GM12878 (cell line): ENCODE measurements around the gene TOP1. TPM values are rescaled to one million over a fixed set of nuclear protein-coding genes. Genes with fewer than 3 reads are reported as not detected.

Source experiments
- ATAC-seq: fragments of 200-7000 bp; cut with Tn5 transposase; 3 replicates; pipeline ENCODE4 v1.9.1; 2020; ENCODE audit warnings: mild to moderate bottlenecking, moderate library complexity
- BruUV-seq: library from RNA; stranded (reverse); fragments of 400-500 nt; replicated peaks from 2 replicates; lab custom pipeline; 2021; lab: Mats Ljungman, UMichigan
- CTCF ChIA-PET: fragments of 300-600 bp; sonication (Branson Sonifier 250); formaldehyde crosslinking; extraction: SDS; loops from one replicate; lab custom pipeline; 2021; ENCODE audit warnings: inconsistent platforms; lab: Yijun Ruan, JAX
- POLR2A ChIA-PET: fragments of 350-600 bp; formaldehyde crosslinking; extraction: SDS; loops from one replicate; lab custom pipeline; 2021; ENCODE audit warnings: inconsistent platforms; lab: Charles Lee
- RAD21 ChIA-PET: fragments of 300-600 bp; sonication (Branson Sonifier 250); formaldehyde crosslinking; loops from one replicate; lab custom pipeline; 2023; ENCODE audit warnings: antibody characterized with exemption; ENCODE audit not compliant: unreplicated experiment; lab: Charles Lee
- SMC1A ChIA-PET: fragments of 300-600 bp; sonication (Branson Sonifier 250); formaldehyde crosslinking; loops from one replicate; lab custom pipeline; 2023; ENCODE audit not compliant: unreplicated experiment, uncharacterized antibody; lab: Charles Lee
- DNase-seq: peaks from one replicate; pipeline ENCODE4 v3.0.0-alpha.2; 2011; ENCODE audit warnings: low read depth, low spot score
- FAIRE-seq: peaks from 3 replicates; lab custom pipeline; 2011; peaks lifted over from hg19 to GRCh38; lab: Jason Lieb, UNC
- H2AFZ ChIP-seq: 2 replicates; pipeline ENCODE4 v1.6.0; 2011; ENCODE audit warnings: low read depth, low read length, control low read depth; ENCODE audit not compliant: control insufficient read depth
- H3K27ac ChIP-seq: 2 replicates; pipeline ENCODE4 v1.5.1; 2011; ENCODE audit warnings: control low read depth; ENCODE audit not compliant: control insufficient read depth, insufficient read depth
- H3K27me3 ChIP-seq, 2 experiments: replicated peaks in 1 of 2; 2 replicates each; pipeline versions ENCODE4 v1.6.0 to v1.6.1; 2011; ENCODE audit warnings: low read length in 1 of 2; ENCODE audit not compliant: control insufficient read depth in 2 of 2, insufficient read depth in 2 of 2
- H3K36me3 ChIP-seq, 2 experiments: 2 replicates each; pipeline ENCODE4 v1.5.1; 2011; ENCODE audit warnings: low read length in 1 of 2; ENCODE audit not compliant: control insufficient read depth in 2 of 2, insufficient read depth in 2 of 2
- H3K4me1 ChIP-seq: 2 replicates; pipeline ENCODE4 v1.6.1; 2011; ENCODE audit warnings: mild to moderate bottlenecking, low read length, moderate library complexity, mixed read lengths; ENCODE audit not compliant: control insufficient read depth, insufficient read depth
- H3K4me2 ChIP-seq: 2 replicates; pipeline ENCODE4 v1.6.0; 2011; ENCODE audit warnings: control low read depth; ENCODE audit not compliant: control insufficient read depth, insufficient read depth
- H3K4me3 ChIP-seq: fragments of 200-600 bp; sonication (generic); 2 replicates; pipeline ENCODE4 v1.5.1; 2016
- H3K79me2 ChIP-seq: 2 replicates; pipeline ENCODE4 v1.6.0; 2011; ENCODE audit warnings: low read length; ENCODE audit not compliant: control insufficient read depth, insufficient read depth
- H3K9ac ChIP-seq: 2 replicates; pipeline ENCODE4 v1.8.0; 2011; ENCODE audit warnings: low read length, control low read depth, mixed read lengths; ENCODE audit not compliant: control insufficient read depth, insufficient read depth
- H3K9me3 ChIP-seq: replicated peaks from 3 replicates; pipeline ENCODE4 v1.5.1; 2011; ENCODE audit warnings: mild to moderate bottlenecking, low read length; ENCODE audit not compliant: control insufficient read depth, insufficient read depth
- H4K20me1 ChIP-seq: 2 replicates; pipeline ENCODE4 v1.6.0; 2011; ENCODE audit not compliant: control insufficient read depth, insufficient read depth
- BACH1 ChIP-seq: fragments of 450-650 bp; IDR thresholded peaks from 2 replicates; pipeline ENCODE4 v1.6.1; 2017; ENCODE audit warnings: mild to moderate bottlenecking, borderline replicate concordance
- CBX5 ChIP-seq: sonication (generic); IDR thresholded peaks from 2 replicates; pipeline ENCODE4 v1.6.1; 2016; ENCODE audit warnings: low read depth, moderate library complexity, mild to moderate bottlenecking, inconsistent platforms
- CREM ChIP-seq: IDR thresholded peaks from 2 replicates; pipeline ENCODE4 v1.6.1; 2014; ENCODE audit warnings: antibody characterized with exemption, low read depth
- DPF2 ChIP-seq: fragments of 450-650 bp; IDR thresholded peaks from 2 replicates; pipeline ENCODE4 v1.6.1; 2017; ENCODE audit warnings: mild to moderate bottlenecking
- EED ChIP-seq: sonication (generic); IDR thresholded peaks from 2 replicates; pipeline ENCODE4 v1.6.1; 2016; ENCODE audit warnings: antibody characterized with exemption, low read depth
- TAF1 ChIP-seq: IDR thresholded peaks from 2 replicates; pipeline ENCODE4 v1.6.1; 2011; ENCODE audit warnings: mild to moderate bottlenecking, low read depth, low read length, borderline replicate concordance
- ZNF217 ChIP-seq: fragments of 450-650 bp; IDR thresholded peaks from 2 replicates; pipeline ENCODE4 v1.6.1; 2017; ENCODE audit warnings: antibody characterized with exemption, mild to moderate bottlenecking
- ZZZ3 ChIP-seq: IDR thresholded peaks from 2 replicates; pipeline ENCODE4 v1.6.1; 2011; ENCODE audit warnings: low read depth; ENCODE audit not compliant: control insufficient read depth, insufficient read length
- WGBS: methylation state at CpG from one replicate; pipeline ENCODE4 v1.1.6; 2016; ENCODE audit warnings: low lambda C conversion rate; ENCODE audit not compliant: insufficient replicate concordance, insufficient coverage; ENCODE audit errors: missing lambda C conversion rate; 5-methylcytosine and 5-hydroxymethylcytosine counted together
- in situ Hi-C: fragments of 300-500 bp; cut with MboI; formaldehyde crosslinking; loops from 9 replicates; pipeline ENCODE4 v1.14.3; 2018; ENCODE audit warnings: mixed read lengths
- intact Hi-C: fragments of 100-400 bp; cut with micrococcal nuclease; formaldehyde crosslinking; loops from one replicate; pipeline ENCODE4 v1.14.2; 2022; ENCODE audit not compliant: unreplicated experiment
- polyA plus RNA-seq, 11 experiments: library from polyadenylated mRNA; depleted of rRNA in 4 of 11; unstranded in 6 of 11; stranded (reverse) in 5 of 11; fragments of >200 nt; fragmentation: Nextera tagmentation in 4 of 11; fragmentation: Illumina TruSeq in 1 of 11; extraction: Ambion mirVana in 4 of 11; extraction: Trizol in 1 of 11; gene quantifications; 1 replicate in 1 of 11; 2 replicates in 10 of 11; pipeline versions ENCODE4 v1.2.1 to v1.2.3, GENCODE V29; 2011 to 2016; ENCODE audit warnings: inconsistent platforms in 2 of 11, missing spikeins in 2 of 11, low read depth in 1 of 11
- total RNA-seq, 4 experiments: library from RNA; depleted of rRNA in 3 of 4; stranded (reverse); fragments of >200 nt in 3 of 4; fragmentation: Illumina TruSeq in 1 of 4; extraction: Trizol in 1 of 4; gene quantifications; 2 replicates each; pipeline versions ENCODE4 v1.2.1 to v1.2.3, GENCODE V29; 2013 to 2021
- TF ChIP-seq, protein P1 (sequence below): fragments of 450-650 bp; IDR thresholded peaks from 2 replicates; pipeline ENCODE4 v1.6.1; 2016; ENCODE audit warnings: mild to moderate bottlenecking
- TF ChIP-seq, protein P2 (sequence below): fragments of 450-650 bp; IDR thresholded peaks from 2 replicates; pipeline ENCODE4 v1.6.1; 2016; ENCODE audit warnings: mild to moderate bottlenecking, moderate library complexity, borderline replicate concordance
- TF ChIP-seq, protein P3 (sequence below): fragments of 150-350 bp; IDR thresholded peaks from 2 replicates; pipeline ENCODE4 v1.6.1; 2014; ENCODE audit warnings: mild to moderate bottlenecking, low read depth, low read length

TOP1 gene
- total and polyA plus RNA-seq, 10 of the 15 experiments (the other 5 are each of a cell fraction or from before 2014, with no cell fraction given): 21.5 to 128 (median 47.3) TPM

DNA sequence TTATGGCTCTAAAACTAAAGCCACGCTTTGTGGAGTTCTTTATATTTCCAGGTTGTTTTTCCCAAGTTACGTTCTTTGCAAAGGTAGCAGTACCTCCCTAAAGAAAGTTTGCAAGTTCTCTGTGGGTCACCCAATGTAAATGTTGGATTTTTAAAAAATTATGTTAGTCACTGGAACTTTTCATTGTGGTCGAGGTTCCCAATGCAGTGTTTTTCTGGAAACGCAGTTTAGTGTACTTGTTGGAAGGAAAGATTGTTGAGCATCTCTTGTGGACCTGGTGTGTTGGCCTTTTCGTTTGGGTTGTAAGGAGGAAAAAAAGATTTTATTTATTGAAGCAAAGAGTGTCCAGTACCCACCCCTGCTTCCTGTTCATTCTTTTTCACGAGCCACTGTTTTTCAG, 1.4 kb downstream of the TOP1 start:
- BruUV-seq: TSS peak; percentile 63
- in situ Hi-C loops (no loop called here), intact Hi-C loops (loop anchor here (5.0 kb wide), 1 partner anchor 47 kb away; no protein-coding TSS in a partner anchor)
- POLR2A ChIA-PET: interaction anchor here (0.5 to 8.1 kb wide), 8 partner anchors 8 to 157 kb away, joined by 3 to 214 read pairs (median 4); no protein-coding TSS in a partner anchor
- TF ChIP-seq, protein P1, sequence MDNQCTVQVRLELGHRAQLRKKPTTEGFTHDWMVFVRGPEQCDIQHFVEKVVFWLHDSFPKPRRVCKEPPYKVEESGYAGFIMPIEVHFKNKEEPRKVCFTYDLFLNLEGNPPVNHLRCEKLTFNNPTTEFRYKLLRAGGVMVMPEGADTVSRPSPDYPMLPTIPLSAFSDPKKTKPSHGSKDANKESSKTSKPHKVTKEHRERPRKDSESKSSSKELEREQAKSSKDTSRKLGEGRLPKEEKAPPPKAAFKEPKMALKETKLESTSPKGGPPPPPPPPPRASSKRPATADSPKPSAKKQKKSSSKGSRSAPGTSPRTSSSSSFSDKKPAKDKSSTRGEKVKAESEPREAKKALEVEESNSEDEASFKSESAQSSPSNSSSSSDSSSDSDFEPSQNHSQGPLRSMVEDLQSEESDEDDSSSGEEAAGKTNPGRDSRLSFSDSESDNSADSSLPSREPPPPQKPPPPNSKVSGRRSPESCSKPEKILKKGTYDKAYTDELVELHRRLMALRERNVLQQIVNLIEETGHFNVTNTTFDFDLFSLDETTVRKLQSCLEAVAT: no peak
- TF ChIP-seq EED: no peak
- no peak for TF ChIP-seq CREM
- TF ChIP-seq, protein P2, sequence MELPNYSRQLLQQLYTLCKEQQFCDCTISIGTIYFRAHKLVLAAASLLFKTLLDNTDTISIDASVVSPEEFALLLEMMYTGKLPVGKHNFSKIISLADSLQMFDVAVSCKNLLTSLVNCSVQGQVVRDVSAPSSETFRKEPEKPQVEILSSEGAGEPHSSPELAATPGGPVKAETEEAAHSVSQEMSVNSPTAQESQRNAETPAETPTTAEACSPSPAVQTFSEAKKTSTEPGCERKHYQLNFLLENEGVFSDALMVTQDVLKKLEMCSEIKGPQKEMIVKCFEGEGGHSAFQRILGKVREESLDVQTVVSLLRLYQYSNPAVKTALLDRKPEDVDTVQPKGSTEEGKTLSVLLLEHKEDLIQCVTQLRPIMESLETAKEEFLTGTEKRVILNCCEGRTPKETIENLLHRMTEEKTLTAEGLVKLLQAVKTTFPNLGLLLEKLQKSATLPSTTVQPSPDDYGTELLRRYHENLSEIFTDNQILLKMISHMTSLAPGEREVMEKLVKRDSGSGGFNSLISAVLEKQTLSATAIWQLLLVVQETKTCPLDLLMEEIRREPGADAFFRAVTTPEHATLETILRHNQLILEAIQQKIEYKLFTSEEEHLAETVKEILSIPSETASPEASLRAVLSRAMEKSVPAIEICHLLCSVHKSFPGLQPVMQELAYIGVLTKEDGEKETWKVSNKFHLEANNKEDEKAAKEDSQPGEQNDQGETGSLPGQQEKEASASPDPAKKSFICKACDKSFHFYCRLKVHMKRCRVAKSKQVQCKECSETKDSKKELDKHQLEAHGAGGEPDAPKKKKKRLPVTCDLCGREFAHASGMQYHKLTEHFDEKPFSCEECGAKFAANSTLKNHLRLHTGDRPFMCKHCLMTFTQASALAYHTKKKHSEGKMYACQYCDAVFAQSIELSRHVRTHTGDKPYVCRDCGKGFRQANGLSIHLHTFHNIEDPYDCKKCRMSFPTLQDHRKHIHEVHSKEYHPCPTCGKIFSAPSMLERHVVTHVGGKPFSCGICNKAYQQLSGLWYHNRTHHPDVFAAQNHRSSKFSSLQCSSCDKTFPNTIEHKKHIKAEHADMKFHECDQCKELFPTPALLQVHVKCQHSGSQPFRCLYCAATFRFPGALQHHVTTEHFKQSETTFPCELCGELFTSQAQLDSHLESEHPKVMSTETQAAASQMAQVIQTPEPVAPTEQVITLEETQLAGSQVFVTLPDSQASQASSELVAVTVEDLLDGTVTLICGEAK: no peak
- no peak for TF ChIP-seq BACH1
- TF ChIP-seq, protein P3, sequence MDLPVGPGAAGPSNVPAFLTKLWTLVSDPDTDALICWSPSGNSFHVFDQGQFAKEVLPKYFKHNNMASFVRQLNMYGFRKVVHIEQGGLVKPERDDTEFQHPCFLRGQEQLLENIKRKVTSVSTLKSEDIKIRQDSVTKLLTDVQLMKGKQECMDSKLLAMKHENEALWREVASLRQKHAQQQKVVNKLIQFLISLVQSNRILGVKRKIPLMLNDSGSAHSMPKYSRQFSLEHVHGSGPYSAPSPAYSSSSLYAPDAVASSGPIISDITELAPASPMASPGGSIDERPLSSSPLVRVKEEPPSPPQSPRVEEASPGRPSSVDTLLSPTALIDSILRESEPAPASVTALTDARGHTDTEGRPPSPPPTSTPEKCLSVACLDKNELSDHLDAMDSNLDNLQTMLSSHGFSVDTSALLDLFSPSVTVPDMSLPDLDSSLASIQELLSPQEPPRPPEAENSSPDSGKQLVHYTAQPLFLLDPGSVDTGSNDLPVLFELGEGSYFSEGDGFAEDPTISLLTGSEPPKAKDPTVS: no peak
- TF ChIP-seq ZNF217: no peak
- TF ChIP-seq CBX5: no peak
- TF ChIP-seq TAF1: no peak
- TF ChIP-seq DPF2: no peak
- no peak for TF ChIP-seq ZZZ3
- peaks cover 65% of the 10 kb centered on the region for H3K79me2 ChIP-seq
- peak overlapping the region; percentile 70 for H3K4me2 ChIP-seq
- no peaks in the 10 kb centered on the region for H4K20me1 ChIP-seq
- RAD21 ChIA-PET: interaction anchor here (0.8 to 27.8 kb wide), 8 partner anchors 13 to 65 kb away, joined by 3 to 696 read pairs (median 18); no protein-coding TSS in a partner anchor
- no peak overlapping the region for H2AFZ ChIP-seq
- H3K27ac ChIP-seq: peak overlapping the region; percentile 95
- SMC1A ChIA-PET: interaction anchor here (1.6 to 9.3 kb wide), 9 partner anchors 8 to 43 kb away, joined by 5 to 178 read pairs (median 37); no protein-coding TSS in a partner anchor
- H3K9me3 ChIP-seq: no peaks in the 10 kb centered on the region
- CTCF ChIA-PET: interaction anchor here (1.2 to 24.4 kb wide), 6 partner anchors 9 to 128 kb away, joined by 3 to 510 read pairs (median 8); no protein-coding TSS in a partner anchor
- H3K4me3 ChIP-seq: peak overlapping the region; percentile 97
- 0 out of 4 replicates have a peak, but pooled peaks cover 0 to 2% of the 10 kb centered on the region in 2 experiments for H3K36me3 ChIP-seq
- FAIRE-seq (no peak), DNase-seq (no peak), ATAC-seq (no peak)
- peak overlapping the region; percentile 95 for H3K9ac ChIP-seq
- no peaks in the 10 kb centered on the region for H3K27me3 ChIP-seq
- H3K4me1 ChIP-seq: peaks cover 5% of the 10 kb centered on the region
- WGBS: 10% methylated on average over 6 of the region's 6 CpGs
